Osteoblast (primary cell): ENCODE measurements around the gene UBFD1. TPM values are rescaled to one million over a fixed set of nuclear protein-coding genes. Genes with fewer than 3 reads are reported as not detected.
A peak's percentile ranks its signal among the peaks of the same experiment; 100 is the strongest.

ENCODE experiments used
- DNase-seq: peaks from one replicate; pipeline ENCODE4 v3.0.0; 2011; ENCODE audit warnings: low spot score, mixed read lengths; ENCODE audit not compliant: insufficient read length; ENCODE audit errors: missing footprints
- H2AFZ ChIP-seq: 2 replicates; pipeline ENCODE4 v1.6.0; 2011; ENCODE audit warnings: mild to moderate bottlenecking, low read length
- H3K27ac ChIP-seq: 2 replicates; pipeline ENCODE4 v1.5.1; 2011; ENCODE audit warnings: mild to moderate bottlenecking, low read depth, low read length, moderate library complexity
- H3K27me3 ChIP-seq: 2 replicates; pipeline ENCODE4 v1.6.0; 2012; ENCODE audit warnings: mild to moderate bottlenecking, control low read depth, inconsistent platforms, low read length, moderate library complexity; ENCODE audit not compliant: insufficient read depth
- H3K36me3 ChIP-seq: 2 replicates; pipeline ENCODE4 v1.5.1; 2011; ENCODE audit warnings: mild to moderate bottlenecking, low read length, control low read depth, moderate library complexity; ENCODE audit not compliant: insufficient read depth
- H3K4me1 ChIP-seq: 2 replicates; pipeline ENCODE4 v1.5.1; 2011; ENCODE audit warnings: mild to moderate bottlenecking, low read length, control low read depth, moderate library complexity; ENCODE audit not compliant: insufficient read depth
- H3K4me2 ChIP-seq: 2 replicates; pipeline ENCODE4 v1.6.0; 2011; ENCODE audit warnings: mild to moderate bottlenecking, low read length; ENCODE audit not compliant: insufficient read depth
- H3K4me3 ChIP-seq: fragments of 200-600 bp; sonication (generic); 3 replicates; pipeline ENCODE4 v1.5.1; 2012; ENCODE audit warnings: mild to moderate bottlenecking, low read length, inconsistent platforms; ENCODE audit not compliant: insufficient read depth
- H3K79me2 ChIP-seq: 2 replicates; pipeline ENCODE4 v1.6.0; 2012; ENCODE audit warnings: mild to moderate bottlenecking, low read length, control low read depth, inconsistent platforms; ENCODE audit not compliant: insufficient read depth
- H3K9me3 ChIP-seq: 2 replicates; pipeline ENCODE4 v1.5.1; 2011; ENCODE audit warnings: low read depth, low read length, control low read depth
- H4K20me1 ChIP-seq: 2 replicates; pipeline ENCODE4 v1.6.0; 2012; ENCODE audit warnings: mild to moderate bottlenecking, low read length, control low read depth; ENCODE audit not compliant: insufficient read depth
- CTCF ChIP-seq: IDR thresholded peaks from 2 replicates; pipeline ENCODE4 v1.5.1; 2011; ENCODE audit warnings: mild to moderate bottlenecking, low read depth, low read length, moderate library complexity; ENCODE audit errors: extremely low read depth
- total RNA-seq: library from RNA; depleted of rRNA; stranded (reverse); fragments of >200 nt; gene quantifications from 2 replicates; pipeline ENCODE4 v1.2.3, GENCODE V29; 2012

Gene UBFD1
- total RNA-seq, 1 donor = 109 TPM

DNA sequence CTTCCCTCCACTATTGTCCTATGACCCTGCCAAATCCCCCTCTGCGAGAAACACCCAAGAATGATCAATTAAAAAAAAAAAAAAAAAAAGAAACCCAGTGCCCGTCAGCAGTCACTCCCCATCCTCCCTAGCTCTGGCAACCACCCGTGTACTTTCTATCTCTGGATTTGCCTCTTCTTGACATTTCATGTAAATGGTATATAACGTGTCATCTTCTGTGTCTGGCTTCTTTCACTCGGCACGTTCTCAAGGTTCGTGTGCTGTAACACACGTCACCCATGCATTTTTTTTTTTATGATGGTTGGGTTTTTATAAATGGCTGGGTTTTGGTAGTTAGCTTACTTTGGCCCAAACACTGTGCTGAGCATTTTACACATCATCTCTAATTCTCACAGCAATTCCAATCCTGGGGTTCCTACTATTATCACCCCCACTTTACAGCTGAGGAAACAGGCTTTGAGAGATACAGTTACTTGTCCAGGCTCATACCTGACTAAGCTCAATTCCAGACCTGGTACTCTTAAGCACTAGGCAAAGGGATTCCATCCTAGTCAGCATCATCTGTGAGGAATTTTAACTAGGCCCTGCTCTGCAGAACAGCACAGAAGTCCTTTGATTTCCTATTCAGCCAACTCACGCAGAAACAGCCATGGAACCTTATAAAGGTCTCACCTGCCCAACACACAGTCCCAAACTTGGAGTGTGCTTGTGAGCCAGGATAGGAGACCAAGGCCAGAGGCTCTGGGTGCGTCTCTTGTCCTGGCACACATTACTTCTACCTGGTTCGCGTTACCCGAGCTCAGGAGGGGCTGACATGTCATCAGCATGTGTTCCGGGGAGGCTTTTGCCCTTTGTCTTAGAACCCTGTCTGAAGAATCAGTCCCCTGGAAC is 26.9 kb downstream of the UBFD1 start:
- no peaks in the 10 kb centered on the region for H3K27me3 ChIP-seq
- no peak for TF ChIP-seq CTCF
- no peak for DNase-seq
- peaks cover 10% of the 10 kb centered on the region for H4K20me1 ChIP-seq
- H3K27ac ChIP-seq = no peak overlapping the region
- peaks cover 44% of the 10 kb centered on the region for H3K36me3 ChIP-seq
- no peak overlapping the region for H3K4me2 ChIP-seq
- H3K79me2 ChIP-seq = peaks cover 37% of the 10 kb centered on the region
- no peak overlapping the region for H3K4me3 ChIP-seq
- H3K4me1 ChIP-seq = peaks cover 9% of the 10 kb centered on the region
- no peaks in the 10 kb centered on the region for H3K9me3 ChIP-seq
- no peak overlapping the region for H2AFZ ChIP-seq

GRCh38 chr16:23587726-23588125 is 30.2 kb downstream of the UBFD1 start:
- no peak for TF ChIP-seq CTCF
- DNase-seq = peak; percentile 92
- peak overlapping the region; percentile 56 for H3K27ac ChIP-seq
- H3K79me2 ChIP-seq = peaks cover 70% of the 10 kb centered on the region
- H3K27me3 ChIP-seq = no peaks in the 10 kb centered on the region
- H3K36me3 ChIP-seq = peaks cover 56% of the 10 kb centered on the region
- H3K9me3 ChIP-seq = no peaks in the 10 kb centered on the region
- peaks cover 30% of the 10 kb centered on the region for H4K20me1 ChIP-seq
- H3K4me2 ChIP-seq = peak overlapping the region; percentile 41
- H3K4me1 ChIP-seq = peaks cover 9% of the 10 kb centered on the region
- peak overlapping the region; percentile 10 for H3K4me3 ChIP-seq
- H2AFZ ChIP-seq = no peak overlapping the region

GRCh38 chr16:23590181-23590580 is 32.7 kb downstream of the UBFD1 start:
- no peak overlapping the region for H3K4me2 ChIP-seq
- no peaks in the 10 kb centered on the region for H3K9me3 ChIP-seq
- peaks cover 55% of the 10 kb centered on the region for H3K36me3 ChIP-seq
- H3K27me3 ChIP-seq = no peaks in the 10 kb centered on the region
- no peak overlapping the region for H3K4me3 ChIP-seq
- no peak overlapping the region for H2AFZ ChIP-seq
- H3K79me2 ChIP-seq = peaks cover 88% of the 10 kb centered on the region
- H3K27ac ChIP-seq = no peak overlapping the region
- H4K20me1 ChIP-seq = peaks cover 39% of the 10 kb centered on the region
- no peak for DNase-seq
- TF ChIP-seq CTCF = no peak
- peaks cover 14% of the 10 kb centered on the region for H3K4me1 ChIP-seq

GRCh38 chr16:23594186-23594585 is 36.7 kb downstream of the UBFD1 start:
- Histone ChIP-seq H3K36me3 (peaks cover 42% of the 10 kb centered on the region), H3K27me3 (no peaks in the 10 kb centered on the region), H3K9me3 (no peaks in the 10 kb centered on the region), H3K4me2 (no peak overlapping the region), H3K79me2 (peaks cover 67% of the 10 kb centered on the region), H3K4me3 (no peak overlapping the region), H4K20me1 (peaks cover 35% of the 10 kb centered on the region), H3K4me1 (peaks cover 8% of the 10 kb centered on the region), H2AFZ (no peak overlapping the region), H3K27ac (no peak overlapping the region)
- TF ChIP-seq CTCF = no peak
- DNase-seq = peak; percentile 25
